ENCODE results near the gene MRPS5.

DNA sequence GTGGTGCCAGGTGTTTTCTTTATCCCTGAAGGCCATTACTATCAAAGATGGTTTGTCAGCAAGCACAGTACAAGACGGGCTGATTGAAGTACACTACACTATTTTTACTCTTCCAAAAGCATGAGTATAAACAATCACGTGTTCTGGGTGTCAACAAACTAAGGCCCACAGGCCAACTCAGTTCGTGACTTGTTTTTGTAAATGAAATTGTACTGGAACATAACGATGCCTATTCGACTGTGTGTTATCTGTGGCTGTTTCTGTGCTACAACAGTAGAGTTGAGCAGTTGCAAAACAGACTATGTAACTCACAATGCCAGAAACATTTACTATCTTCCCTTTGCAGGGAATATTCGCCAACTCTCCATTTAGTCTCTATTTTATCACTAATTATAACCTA, 12.3 kb downstream of the MRPS5 start:
- TF ChIP-seq CTCF (IDR thresholded peaks at IDR 0.05): no peak
- no peak for TF ChIP-seq POLR2A (IDR thresholded peaks at IDR 0.05)
- no peak for TF ChIP-seq POLR2AphosphoS5 (IDR thresholded peaks at IDR 0.05)

Data from breast epithelium (tissue), 3 donors.